ENCODE data around the gene MTM1.

MTM1 gene

GRCh38 chrX:150702966-150703694, 134.7 kb downstream of the MTM1 start:
- no peak overlapping the region for H3K9ac ChIP-seq (ENCODE audit: low read length)
- no peak overlapping the region for H3K27ac ChIP-seq (ENCODE audit: low read length)
- H3K4me2 ChIP-seq (ENCODE audit: low read length) = no peak overlapping the region
- peaks cover 34% of the 10 kb centered on the region for H3K79me2 ChIP-seq (ENCODE audit: low read length)
- H4K20me1 ChIP-seq (ENCODE audit: insufficient read depth, low read length) = peaks cover 12% of the 10 kb centered on the region
- no peaks in the 10 kb centered on the region for H3K27me3 ChIP-seq (ENCODE audit: low read depth, low read length)
- TF ChIP-seq CTCF (IDR thresholded peaks at IDR 0.05; ENCODE audit: low read depth, low read length) = no peak
- no peak for TF ChIP-seq EZH2phosphoT487 (IDR thresholded peaks at IDR 0.05; ENCODE audit: low read depth)
- H3K4me1 ChIP-seq (ENCODE audit: low read length) = peaks cover 19% of the 10 kb centered on the region
- no peaks in the 10 kb centered on the region for H3K9me3 ChIP-seq (ENCODE audit: insufficient read depth, low read length)
- H3K36me3 ChIP-seq (replicated peaks; ENCODE audit: low read depth, low read length) = peaks cover 37% of the 10 kb centered on the region
- H2AFZ ChIP-seq (ENCODE audit: low read depth, low read length) = no peak overlapping the region
- H3K4me3 ChIP-seq (ENCODE audit: low read length) = no peak overlapping the region

GRCh38 chrX:150703695-150703974, 135.2 kb downstream of the MTM1 start:
- TF ChIP-seq EZH2phosphoT487 (IDR thresholded peaks at IDR 0.05; ENCODE audit: low read depth) (no peak), CTCF (IDR thresholded peaks at IDR 0.05; ENCODE audit: low read depth, low read length) (no peak)
- H3K79me2 ChIP-seq (ENCODE audit: low read length) = peaks cover 31% of the 10 kb centered on the region
- H4K20me1 ChIP-seq (ENCODE audit: insufficient read depth, low read length) = peaks cover 12% of the 10 kb centered on the region
- H3K27me3 ChIP-seq (ENCODE audit: low read depth, low read length) = no peaks in the 10 kb centered on the region
- no peak overlapping the region for H3K4me2 ChIP-seq (ENCODE audit: low read length)
- no peak overlapping the region for H3K9ac ChIP-seq (ENCODE audit: low read length)
- H3K4me1 ChIP-seq (ENCODE audit: low read length) = peaks cover 19% of the 10 kb centered on the region
- no peak overlapping the region for H3K27ac ChIP-seq (ENCODE audit: low read length)
- H3K36me3 ChIP-seq (replicated peaks; ENCODE audit: low read depth, low read length) = peaks cover 37% of the 10 kb centered on the region
- H2AFZ ChIP-seq (ENCODE audit: low read depth, low read length) = no peak overlapping the region
- H3K9me3 ChIP-seq (ENCODE audit: insufficient read depth, low read length) = no peaks in the 10 kb centered on the region
- no peak overlapping the region for H3K4me3 ChIP-seq (ENCODE audit: low read length)

GRCh38 chrX:150704030-150704613, 135.7 kb downstream of the MTM1 start:
- H4K20me1 ChIP-seq (ENCODE audit: insufficient read depth, low read length) = peaks cover 9% of the 10 kb centered on the region
- no peak overlapping the region for H3K4me3 ChIP-seq (ENCODE audit: low read length)
- H3K36me3 ChIP-seq (replicated peaks; ENCODE audit: low read depth, low read length) = peaks cover 34% of the 10 kb centered on the region
- H3K4me1 ChIP-seq (ENCODE audit: low read length) = peaks cover 14% of the 10 kb centered on the region
- no peaks in the 10 kb centered on the region for H3K27me3 ChIP-seq (ENCODE audit: low read depth, low read length)
- no peak overlapping the region for H3K4me2 ChIP-seq (ENCODE audit: low read length)
- peaks cover 30% of the 10 kb centered on the region for H3K79me2 ChIP-seq (ENCODE audit: low read length)
- no peak overlapping the region for H2AFZ ChIP-seq (ENCODE audit: low read depth, low read length)
- H3K9me3 ChIP-seq (ENCODE audit: insufficient read depth, low read length) = no peaks in the 10 kb centered on the region
- no peak overlapping the region for H3K9ac ChIP-seq (ENCODE audit: low read length)
- TF ChIP-seq EZH2phosphoT487 (IDR thresholded peaks at IDR 0.05; ENCODE audit: low read depth) (no peak), CTCF (IDR thresholded peaks at IDR 0.05; ENCODE audit: low read depth, low read length) (no peak)
- H3K27ac ChIP-seq (ENCODE audit: low read length) = no peak overlapping the region

- H3K4me3 ChIP-seq (ENCODE audit: low read length) = no peak overlapping the region
- peak overlapping the region; percentile 62 for H3K4me2 ChIP-seq (ENCODE audit: low read length)
- TF ChIP-seq EZH2phosphoT487 (IDR thresholded peaks at IDR 0.05; ENCODE audit: low read depth) (no peak), CTCF (IDR thresholded peaks at IDR 0.05; ENCODE audit: low read depth, low read length) (no peak)
- no peak overlapping the region for H2AFZ ChIP-seq (ENCODE audit: low read depth, low read length)
- no peak overlapping the region for H3K27ac ChIP-seq (ENCODE audit: low read length)
- H3K9me3 ChIP-seq (ENCODE audit: insufficient read depth, low read length) = no peaks in the 10 kb centered on the region
- no peak overlapping the region for H3K9ac ChIP-seq (ENCODE audit: low read length)
- H3K36me3 ChIP-seq (replicated peaks; ENCODE audit: low read depth, low read length) = peaks cover 6% of the 10 kb centered on the region
- peaks cover 18% of the 10 kb centered on the region for H3K4me1 ChIP-seq (ENCODE audit: low read length)
- H3K79me2 ChIP-seq (ENCODE audit: low read length) = peaks cover 33% of the 10 kb centered on the region
- H3K27me3 ChIP-seq (ENCODE audit: low read depth, low read length) = no peaks in the 10 kb centered on the region
- peaks cover 22% of the 10 kb centered on the region for H4K20me1 ChIP-seq (ENCODE audit: insufficient read depth, low read length)
These were observed 144.2 kb downstream of the MTM1 start for GRCh38 chrX:150712619-150713018.

All from OCI-LY3 (cell line).